ENCODE results near the gene WNT4.

Gene WNT4

DNA sequence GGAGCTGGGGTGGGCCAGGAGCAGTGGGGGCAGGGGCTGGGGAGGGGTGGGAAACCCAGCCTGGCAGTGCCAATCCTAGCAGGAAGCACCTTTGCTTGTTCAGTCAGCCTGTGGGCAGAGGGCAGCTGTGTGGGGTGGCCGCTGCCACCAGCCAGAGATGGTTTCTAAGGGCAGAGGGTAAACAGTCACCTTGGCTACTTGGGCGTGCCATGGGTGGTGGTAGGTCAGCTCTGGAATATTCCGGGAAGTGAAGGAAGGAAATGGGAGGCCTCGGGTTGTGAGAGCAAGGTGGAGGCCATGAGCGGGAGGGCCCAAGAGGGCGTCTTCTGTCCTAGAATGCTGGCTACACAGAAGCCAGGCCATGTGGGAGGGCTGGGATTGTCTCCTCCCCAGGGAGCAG, 20.7 kb upstream of the WNT4 start:
- no peak for DNase-seq (ENCODE audit: low spot score)

DNA sequence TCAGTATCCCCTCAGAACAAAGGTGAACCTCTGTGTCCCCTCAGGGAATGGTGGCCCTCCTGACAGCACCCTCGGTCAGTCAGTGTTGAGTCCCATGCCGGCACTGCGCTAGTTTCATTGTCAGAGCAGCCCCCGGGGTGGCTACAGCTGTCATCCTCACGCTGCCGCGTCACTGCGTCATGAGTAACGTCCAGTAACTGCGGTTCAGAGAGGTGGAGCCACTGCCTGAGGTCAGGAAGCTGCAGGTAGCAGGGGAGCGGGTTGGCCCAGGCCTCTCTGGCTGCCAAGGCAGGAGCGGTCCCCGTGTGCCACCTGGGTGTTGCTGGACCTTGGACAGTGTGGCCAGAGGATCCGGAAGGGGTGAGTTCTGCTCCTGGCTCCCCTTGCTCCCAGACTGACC, 20.2 kb upstream of the WNT4 start:
- DNase-seq (ENCODE audit: low spot score): no peak

DNA sequence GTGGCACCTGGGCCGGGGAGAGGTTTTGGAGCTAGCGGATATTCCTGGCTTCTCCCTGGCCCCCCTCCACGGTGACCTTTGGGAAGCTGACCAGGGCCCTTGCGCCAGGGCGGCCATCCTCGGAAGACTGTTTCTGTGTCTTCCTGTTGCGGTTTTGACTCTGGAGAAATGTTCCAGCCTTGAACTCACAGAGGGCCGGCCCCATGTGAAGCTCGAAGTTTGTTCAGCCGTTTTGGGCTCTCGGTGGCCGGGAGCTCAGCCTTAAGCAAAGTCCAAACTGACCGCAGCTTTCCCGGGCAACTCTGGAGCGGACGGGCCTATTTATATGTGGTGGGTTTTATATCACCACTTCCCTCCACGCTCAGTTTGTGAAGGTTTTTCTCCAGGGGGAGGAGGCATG, 17.0 kb upstream of the WNT4 start:
- DNase-seq (ENCODE audit: low spot score): no peak

DNA sequence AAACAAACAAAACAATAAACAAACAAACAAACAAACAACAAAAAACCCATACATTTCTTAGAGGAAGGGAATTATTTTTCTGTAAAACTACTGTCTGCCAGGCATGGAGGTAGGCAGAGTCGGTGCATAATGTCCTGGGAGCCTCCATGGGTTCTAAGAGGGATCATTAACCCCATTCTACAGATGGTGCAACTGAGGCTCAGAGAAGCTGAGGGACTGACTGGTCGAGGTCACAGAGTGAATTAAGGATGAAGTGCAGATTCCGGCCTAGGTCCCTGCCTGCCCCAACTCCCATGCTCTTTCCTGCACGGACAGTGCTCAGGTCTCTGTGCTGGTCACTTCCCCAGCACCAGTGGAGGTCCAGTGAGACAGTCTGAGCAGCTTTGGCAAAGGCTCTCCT, 15.8 kb upstream of the WNT4 start:
- DNase-seq (ENCODE audit: low spot score): no peak

DNA sequence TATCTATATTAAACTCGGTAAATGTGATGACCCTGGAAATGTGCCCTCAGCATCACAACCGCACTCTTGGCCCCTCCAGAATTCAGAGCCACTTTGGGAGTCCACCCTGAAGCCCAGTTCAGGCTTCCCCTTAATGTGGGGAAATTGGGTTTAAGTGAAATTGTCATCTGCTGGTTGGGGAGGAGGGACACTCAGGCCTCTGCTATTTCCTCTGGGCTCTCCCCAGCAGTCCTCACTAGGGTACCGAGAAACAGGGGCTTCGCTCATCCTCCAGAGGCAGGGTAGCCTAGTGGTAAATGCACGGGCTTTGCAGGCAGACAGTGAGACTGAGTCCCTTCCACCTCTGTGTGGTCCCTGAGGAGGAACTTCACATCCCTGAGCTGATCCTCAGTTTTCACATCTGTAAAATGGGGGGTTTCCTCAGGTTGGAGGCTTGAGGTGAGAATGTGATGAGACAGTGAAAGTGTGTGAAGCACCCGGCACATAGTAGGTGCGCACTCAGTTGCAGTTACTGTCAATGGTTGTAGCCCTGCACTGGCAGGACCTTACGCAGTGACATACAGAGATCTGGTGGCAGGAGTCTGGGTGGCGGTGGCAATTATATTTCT, 14.6 kb upstream of the WNT4 start:
- no peak for DNase-seq (ENCODE audit: low spot score)

DNA sequence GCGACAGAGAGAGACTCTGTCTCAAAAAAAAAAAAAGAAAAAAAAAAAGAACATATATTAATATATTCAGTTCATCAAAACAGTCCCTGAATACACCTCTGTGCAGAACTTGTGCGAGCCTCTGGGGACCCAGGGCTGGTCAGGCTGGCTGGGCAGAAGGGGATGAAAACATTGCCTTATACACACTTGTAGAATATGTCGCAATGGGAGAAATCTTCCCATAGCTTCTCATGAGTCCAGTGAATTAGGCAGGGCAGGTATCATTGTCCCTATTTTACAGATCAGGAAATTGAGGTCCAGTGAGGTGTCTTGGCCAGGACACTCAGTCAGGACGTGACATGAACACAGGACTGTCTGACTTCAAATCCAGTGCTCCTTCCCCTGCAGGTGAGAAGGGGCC, 12.6 kb upstream of the WNT4 start:
- DNase-seq (ENCODE audit: low spot score): no peak

DNA sequence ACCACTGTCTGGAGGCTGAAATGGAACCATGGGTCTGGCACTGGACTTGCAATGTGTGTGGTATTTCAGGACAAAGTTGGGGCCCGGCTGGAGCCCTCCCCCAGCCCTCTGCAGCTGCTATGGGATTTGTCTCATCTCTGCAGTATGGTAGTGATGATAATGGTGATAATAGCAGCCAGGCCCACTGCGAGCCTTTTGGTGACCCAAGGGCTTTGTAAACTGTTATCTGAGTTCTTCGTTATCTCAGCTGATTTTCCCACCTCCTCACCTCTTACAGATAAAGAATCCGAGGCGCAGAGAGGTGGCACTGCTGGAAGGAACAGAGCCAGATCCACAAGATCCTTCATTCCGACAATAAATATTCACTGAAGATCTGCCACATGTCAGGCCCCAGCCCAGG, 11.7 kb upstream of the WNT4 start:
- no peak for DNase-seq (ENCODE audit: low spot score)

DNA sequence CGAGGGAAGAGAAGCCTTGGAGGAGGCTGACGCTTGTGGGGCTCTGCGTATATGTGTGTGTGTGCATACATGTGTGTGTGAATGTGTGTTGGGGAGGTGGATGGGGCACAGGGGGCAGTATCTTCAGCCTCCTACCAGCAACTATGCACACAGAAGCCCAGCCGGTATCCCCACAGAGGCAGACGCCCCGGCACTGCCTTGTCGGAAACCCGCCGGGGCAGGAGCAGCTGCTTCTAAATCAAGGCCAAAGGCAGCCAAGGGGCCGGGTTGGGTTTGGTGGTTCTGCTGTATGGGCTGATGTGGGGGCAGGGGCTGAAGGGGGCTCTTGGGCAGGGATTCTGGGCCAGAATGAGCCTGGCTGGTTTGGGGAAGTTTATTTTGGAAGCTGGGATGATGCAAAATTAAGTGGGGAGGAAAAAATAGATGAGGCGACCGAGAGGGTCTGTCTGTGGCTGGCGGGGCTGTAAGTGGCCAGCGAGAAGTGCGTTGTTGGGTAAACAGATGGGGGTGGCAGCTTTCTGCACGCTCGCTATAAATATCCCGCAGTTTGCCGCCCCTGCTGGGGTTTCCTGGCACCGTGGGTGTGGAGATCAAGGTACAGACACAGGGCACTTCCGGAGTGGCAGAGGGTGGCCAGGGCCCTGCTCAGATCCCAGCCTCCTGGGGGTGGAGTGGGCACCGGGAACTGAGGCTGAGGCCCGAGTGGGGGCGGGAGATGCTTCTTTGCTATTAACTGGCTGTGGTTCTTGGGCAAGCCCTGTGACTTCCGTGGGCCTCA, 11.0 kb upstream of the WNT4 start:
- no peak for DNase-seq (ENCODE audit: low spot score)

DNA sequence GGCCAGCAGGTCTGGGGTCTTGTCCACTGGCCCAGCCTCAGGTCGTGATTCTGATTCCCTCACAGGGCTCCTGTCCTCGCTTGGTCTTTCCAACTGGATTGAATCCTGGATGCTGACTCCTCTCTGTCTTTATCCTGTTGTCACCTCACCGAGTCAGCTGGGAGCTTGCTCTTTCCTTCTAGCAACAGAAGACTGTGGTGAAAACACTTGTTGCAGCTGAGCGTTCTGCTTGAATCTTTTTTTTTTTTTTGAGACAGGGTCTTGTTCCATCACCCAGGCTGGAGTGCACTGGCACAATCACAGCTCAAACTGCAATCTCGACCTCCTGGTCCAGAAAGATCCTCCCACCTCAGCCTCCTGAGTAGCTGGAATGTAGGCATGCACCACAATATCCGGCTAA, 8.0 kb upstream of the WNT4 start:
- no peak for DNase-seq (ENCODE audit: low spot score)

DNA sequence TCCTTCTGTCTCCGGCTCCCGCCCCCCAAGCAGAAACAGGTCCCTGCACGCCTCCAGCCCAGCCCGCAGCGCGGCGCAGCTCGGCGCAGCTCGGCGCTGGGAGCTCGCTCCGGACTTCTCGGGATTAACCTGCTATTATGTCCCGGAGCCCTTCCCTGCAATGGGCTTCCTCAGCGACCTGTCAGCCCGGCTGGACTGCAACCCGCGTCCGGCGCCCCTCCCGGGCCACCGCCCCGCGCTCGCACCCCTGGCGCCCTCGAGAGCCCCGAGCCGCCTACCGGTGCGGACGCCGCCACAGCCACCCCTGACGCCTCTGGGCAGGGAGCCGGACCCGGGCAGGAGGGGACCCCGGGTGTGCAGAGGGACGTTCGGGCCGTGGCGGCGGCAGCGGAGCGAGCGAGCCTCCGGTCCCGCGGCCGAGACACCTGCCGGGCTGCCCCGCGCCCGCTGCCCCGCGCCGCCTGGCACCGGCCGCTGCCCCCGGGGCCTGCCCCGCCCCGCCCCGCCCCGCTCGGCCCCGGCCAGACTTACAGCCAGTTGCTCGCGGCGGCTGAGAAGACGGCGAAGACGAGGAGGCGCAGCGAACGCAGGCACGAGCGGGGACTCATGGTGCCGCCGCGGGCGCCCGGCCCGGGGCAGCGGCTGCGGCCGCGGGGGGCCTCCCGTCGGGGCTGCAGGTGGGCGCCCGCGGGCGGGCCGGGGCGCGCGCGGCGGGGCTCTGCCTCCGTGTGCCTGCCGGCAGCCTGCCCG, 407 bp downstream of the WNT4 start:
- DNase-seq (ENCODE audit: low spot score): no peak

DNA sequence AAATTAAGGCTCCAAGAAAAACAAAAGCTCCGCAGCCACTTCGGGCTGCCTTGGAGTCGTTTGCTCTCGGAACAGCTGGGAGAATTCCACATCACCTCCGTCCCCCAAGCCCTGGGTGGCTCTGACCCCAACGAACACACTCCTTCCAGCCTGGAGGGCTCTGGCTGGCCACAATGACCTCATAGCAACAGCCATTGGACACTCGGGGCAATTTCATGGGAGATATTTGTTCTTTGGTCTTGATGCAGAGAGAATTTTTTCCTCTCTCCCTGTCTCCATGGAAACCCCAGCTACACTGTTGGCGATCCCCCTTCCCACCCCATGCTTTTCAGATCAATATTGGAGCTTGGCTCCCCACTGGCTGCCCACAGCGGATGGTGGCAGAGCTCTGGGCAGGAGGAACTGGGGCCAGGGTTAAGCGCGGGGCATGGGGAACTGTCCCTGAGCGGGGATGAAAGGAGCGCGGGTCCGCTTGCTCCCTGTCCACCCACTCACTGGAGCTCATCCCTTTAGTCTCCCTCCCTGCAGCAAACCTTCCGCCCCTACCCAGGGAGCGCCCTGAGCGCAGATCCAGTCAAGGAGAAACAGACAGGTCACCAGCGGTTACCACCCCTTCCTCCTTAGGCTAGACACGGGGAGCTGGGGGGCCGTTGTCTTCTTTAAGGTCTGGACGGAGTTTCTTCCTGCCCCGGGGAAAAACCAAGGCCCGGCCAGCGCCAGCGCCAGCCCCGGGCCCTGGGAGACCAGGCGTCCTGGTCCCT, 1.2 kb downstream of the WNT4 start:
- DNase-seq (ENCODE audit: low spot score): no peak

DNA sequence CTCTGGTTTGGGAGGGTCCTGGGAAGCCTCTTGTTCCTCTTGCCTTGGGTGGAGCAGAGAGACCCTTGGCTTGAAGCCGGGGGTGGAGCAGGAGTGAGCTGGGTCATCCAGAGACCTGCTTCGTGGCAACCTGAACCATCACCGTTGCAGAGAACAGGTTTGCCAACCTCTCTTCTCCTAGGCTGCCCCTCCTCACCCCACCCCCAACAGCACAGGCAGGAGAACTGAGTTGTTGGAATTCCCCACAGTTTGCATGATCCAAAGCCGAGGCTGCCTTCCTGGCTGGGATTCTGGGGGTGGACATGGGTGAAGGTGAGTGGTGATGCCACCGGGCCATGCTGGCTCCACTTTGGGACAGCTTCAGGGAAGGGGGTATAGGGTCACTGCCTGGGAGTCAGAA, 2.2 kb downstream of the WNT4 start:
- DNase-seq (ENCODE audit: low spot score): no peak

DNA sequence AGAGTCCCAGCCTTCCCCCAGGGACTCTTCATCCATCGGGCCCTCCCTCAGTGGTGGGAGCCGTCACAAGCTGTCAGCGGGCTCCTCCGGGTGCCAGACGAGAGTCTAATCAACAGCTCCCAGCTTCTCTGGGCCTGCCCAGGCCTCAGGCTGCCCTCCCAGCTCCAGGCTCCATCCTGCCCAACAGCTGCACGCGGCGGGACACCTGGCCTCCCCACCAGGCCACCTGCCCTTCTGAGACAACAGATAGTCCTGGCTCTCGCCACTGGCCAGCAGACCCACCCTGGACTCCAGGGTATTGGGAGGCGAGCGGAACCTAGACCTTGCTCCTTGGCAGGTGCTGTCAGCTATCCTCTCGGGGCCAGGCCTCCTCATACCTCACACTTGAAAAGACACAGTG, 3.1 kb downstream of the WNT4 start:
- no peak for DNase-seq (ENCODE audit: low spot score)

DNA sequence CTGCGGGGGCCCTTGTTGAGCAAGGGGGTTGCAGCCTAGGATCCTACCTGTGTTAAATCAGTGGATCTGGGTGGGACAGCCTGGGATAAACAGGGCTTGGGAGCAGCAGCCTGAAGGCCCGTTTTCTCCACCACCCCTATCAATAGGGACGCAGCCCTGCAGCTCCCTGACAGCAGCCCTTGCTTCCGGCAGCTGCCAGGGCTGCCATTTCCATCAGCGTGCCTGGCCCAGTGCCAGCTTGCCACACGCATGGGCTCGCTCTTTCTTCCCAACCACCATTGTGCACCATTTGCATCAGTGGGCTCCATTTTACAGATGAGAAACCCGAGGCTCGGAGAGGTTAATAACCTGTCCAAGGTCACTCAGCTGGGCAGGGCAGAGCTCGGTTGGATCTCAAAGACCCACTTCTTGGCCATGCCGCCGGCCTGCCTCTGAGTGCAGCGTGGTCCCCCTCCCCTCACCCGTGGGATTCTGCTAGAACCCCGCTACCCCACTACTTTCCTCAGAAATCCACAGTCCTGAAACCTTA, 3.8 kb downstream of the WNT4 start:
- DNase-seq (ENCODE audit: low spot score): no peak

DNA sequence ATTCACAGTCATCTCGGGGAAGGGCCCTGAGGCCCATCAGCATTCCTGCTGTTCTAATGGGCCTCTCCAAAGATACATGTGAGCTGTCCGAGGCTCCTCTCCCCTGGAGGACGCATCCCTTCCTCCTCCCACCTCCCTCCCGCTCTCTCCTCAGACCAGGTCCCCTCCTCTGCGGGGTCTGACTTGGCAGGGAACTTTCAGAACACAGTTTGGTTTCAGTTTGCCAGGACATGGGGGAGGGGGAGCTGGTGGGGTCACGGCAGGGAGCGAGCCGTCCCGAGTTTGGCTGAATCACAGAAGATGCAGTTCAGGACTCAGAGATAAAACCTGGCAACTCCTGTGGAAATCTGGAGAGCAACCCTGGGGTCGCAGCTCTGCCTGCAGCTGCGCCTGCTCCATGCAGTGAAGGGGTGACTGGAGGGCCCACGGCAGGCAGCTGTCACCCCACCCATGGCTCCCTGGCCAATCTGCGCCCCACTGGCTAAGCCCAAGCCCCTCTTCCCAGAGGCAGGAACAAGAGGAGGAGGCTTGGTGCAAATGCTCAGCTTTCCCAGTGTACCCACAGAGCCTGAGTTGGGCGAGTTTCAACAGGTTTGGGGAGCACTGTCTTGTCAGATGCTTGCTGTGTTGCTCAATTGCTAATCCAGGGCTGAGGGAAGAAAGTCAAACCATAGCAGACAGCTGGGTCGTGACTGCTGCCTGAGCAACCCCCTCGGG, 5.7 kb downstream of the WNT4 start:
- no peak for DNase-seq (ENCODE audit: low spot score)

DNA sequence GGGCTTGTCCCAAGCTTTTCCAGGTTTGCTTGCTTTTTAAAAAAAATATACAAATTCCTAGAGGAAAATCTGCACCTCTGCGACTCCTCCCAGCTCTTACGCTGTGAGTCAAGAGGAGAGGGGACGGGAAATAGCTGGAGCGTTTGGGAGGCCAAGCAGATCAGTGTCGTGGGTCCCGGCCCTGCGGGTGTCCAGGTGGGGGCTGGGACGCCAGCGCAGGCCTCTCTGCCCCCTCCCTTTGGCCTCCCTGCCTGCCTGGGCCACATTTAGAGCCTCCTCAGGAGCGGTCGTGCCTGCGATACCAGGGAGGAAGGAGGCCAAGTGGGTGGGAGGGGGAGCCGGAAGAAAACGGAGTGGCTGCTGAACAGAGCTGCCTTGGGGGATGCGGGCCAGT, 9.0 kb downstream of the WNT4 start:
- DNase-seq (ENCODE audit: low spot score): no peak

DNA sequence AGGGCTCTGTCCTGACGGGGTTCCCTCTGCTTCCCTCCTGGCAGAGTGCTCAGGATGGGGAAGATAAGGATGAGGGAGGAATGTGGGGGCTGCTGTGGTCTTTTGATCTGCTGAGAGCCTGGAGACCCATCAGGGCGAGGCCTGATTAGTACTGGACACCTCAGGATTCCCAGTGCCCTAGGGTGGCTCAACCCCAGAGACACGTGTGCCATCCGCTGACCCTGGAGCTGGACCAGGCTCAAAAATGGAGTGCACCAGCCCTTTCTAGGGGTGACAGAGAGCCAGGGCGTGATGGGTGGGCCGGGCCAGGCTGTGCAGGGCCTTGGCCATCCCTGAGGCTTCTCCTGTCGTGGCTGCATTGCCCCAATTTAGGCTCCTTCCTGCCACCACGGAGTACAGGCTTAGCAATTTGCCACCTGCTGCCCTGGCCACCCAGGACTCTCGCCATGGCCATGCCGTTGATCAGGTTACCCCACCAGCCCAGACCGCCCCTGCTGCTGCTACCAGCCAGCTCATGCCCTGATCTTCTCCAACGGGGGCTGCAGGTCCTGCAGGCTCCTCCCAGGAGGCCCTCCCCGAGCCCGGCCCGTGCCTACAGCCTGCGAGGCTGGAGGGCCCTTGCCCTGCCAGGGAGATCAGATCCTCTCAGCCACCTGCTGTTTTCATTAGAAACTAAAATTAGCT, 9.5 kb downstream of the WNT4 start:
- DNase-seq (ENCODE audit: low spot score): no peak

DNA sequence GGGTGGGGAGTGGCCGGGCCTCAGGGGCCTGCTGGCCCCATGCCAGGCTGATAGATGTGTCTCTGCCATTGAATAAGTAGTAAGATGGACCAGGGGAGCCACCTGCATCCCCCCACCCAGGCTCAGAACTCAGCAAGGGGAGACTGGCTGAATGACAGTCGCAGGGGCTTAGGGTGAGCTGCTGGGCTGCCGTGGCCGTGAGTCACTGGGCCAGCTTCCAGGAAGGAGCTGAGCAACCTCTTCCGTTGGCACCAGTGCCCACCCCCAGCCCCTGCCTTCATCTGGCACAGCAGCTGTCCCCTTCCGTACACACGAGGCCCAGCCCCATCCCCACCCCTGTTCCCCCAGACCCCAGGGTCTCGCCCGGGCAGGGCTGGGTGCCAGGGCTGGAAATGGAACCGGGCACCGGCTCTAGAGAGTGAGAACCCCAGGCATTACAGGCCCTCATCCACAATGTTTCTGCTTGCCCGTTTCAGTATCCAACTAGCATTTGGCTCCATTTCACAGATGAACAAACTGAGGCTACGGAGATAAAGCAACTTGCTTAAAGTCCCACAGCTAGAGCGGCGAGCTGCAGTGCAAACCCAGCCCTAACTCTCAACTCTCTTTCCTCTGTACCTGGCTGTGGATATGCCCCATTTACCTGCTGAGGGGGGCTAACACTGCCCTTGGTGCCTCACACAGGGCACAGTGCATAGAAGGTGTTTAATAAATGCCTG, 10.2 kb downstream of the WNT4 start:
- DNase-seq (ENCODE audit: low spot score): no peak

DNA sequence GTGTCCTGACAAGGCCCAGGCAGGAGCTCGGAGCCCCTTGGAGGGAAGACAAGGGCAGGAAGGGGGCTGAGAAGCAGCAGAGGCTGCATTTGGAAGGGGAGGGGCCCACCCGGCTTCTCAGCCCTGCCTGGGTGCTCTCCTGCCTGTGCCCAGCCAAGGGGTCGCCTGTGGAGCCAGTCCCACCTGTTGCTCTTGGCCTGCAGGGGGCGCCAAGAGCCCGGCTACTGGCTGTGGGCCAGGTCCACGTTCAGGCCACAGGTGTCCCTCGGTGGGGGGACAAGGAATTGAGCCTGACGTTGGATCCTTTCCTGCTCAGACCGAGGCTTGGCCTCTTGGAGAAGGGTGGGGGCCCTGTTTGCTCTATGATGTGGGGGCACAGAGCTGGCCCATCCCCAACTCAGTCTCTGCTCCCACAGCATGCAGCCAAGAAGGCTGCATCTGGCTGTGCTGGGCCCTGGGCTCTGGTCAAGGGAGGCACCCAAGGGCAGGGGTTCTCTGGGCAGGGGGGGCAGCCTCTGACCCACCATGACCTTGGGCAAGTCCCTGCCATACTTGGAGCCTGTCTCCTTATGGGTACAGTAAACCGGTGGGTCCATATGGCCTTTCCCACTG, 10.9 kb downstream of the WNT4 start:
- DNase-seq (ENCODE audit: low spot score): peak; percentile 33

DNA sequence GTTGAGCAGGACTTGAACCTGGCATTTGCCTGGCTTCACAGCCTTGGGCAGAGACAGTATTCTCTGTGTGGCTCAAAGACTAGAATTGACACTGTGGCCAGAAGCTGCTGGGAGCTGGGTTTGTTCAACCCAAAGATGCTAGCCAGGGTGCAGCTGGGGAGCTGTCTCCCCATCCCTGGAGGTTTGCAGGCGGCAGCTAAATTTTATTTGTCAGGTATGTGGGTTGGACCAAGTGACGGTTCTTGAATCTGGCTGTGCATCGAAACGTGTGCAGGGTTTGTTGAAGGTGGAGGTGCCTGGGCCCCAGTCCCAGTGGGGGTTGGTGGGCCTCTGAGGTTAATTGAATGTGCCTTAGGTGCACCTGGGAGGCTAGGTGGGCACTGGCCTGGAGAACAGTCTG, 11.8 kb downstream of the WNT4 start:
- no peak for DNase-seq (ENCODE audit: low spot score)
